Measurements from ENCODE around the gene MAPK6. TPM values are rescaled to one million over a fixed set of nuclear protein-coding genes. Genes with fewer than 3 reads are reported as not detected.

Gene MAPK6
- total and polyA plus RNA-seq, 9 of the 15 experiments (the other 6 are each of a cell fraction or from before 2014, with no cell fraction given), result 28.5 to 97.1 (median 74.0) TPM

GRCh38 chr15:52095597-52096262 lies 76.7 kb downstream of the MAPK6 start:
- no peaks in the 10 kb centered on the region for H4K20me1 ChIP-seq (replicated peaks; ENCODE audit: control insufficient read depth, insufficient read depth, low read length)
- no peaks in the 10 kb centered on the region for H3K36me3 ChIP-seq (ENCODE audit: control insufficient read depth, insufficient read depth, low read length)
- ChIA-PET POLR2A (interaction anchor here (1.8 kb wide), 1 partner anchor 13 kb away, joined by 5 read pairs; no protein-coding TSS in a partner anchor), CTCF (ENCODE audit: low intra/inter-chr PET ratio) (no interaction called here)
- no peaks in the 10 kb centered on the region; a peak in 2 of 5 replicates for H3K4me1 ChIP-seq (replicated peaks in 1 of 2; ENCODE audit: control insufficient read depth in 2 of 2, insufficient read depth in 2 of 2, low read length in 2 of 2)
- DNase-seq (ENCODE audit: extremely low read depth in 1 of 4, low spot score in 3 of 4) (no peak), FAIRE-seq (no peak), ATAC-seq (no peak)
- intact Hi-C loops (cut with micrococcal nuclease) (no loop called here), in situ Hi-C loops (cut with MboI) (no loop called here)
- H3K79me2 ChIP-seq (ENCODE audit: control insufficient read depth, insufficient read depth, low read length), result no peaks in the 10 kb centered on the region
- no TSS peak for BruUV-seq (replicated peaks)
- no peak overlapping the region for H3K4me2 ChIP-seq (ENCODE audit: insufficient read depth, low read length)
- no peaks in the 10 kb centered on the region for H3K9me3 ChIP-seq (replicated peaks; ENCODE audit: control insufficient read depth, insufficient read depth, low read depth, low read length)
- no peaks in the 10 kb centered on the region for H3K9me1 ChIP-seq (ENCODE audit: control insufficient read depth, insufficient read depth, low read length)
- H3K9ac ChIP-seq (ENCODE audit: insufficient read depth in 1 of 2, low read depth in 2 of 2, low read length in 2 of 2), result no peak overlapping the region
- H3K27ac ChIP-seq (ENCODE audit: extremely low read depth, low read depth, low read length), result no peak overlapping the region
- H3K4me3 ChIP-seq, result no peak overlapping the region
- 49% methylated on average over 4 of the region's 4 CpGs for WGBS (ENCODE audit: insufficient coverage, low coverage, missing lambda C conversion rate)
- H2AFZ ChIP-seq (ENCODE audit: low read depth, low read length), result no peak overlapping the region; the same call in 1 of the 2 replicates
- 0 out of 5 replicates have a peak, but pooled peaks cover 0 to 8% of the 10 kb centered on the region in 2 experiments for H3K27me3 ChIP-seq (ENCODE audit: control insufficient read depth in 2 of 2, insufficient read depth in 2 of 2, low read length in 2 of 2)
- TF ChIP-seq ZNF785 (CRISPR knock-in tag; IDR thresholded peaks at IDR 0.05) (no peak), PREB (CRISPR knock-in tag; IDR thresholded peaks at IDR 0.05) (no peak), MAFF (IDR thresholded peaks at IDR 0.05; ENCODE audit: low read length) (peak; percentile 68), ZNF644 (tag; IDR thresholded peaks at IDR 0.05; ENCODE audit: low read depth) (no peak), NFE2L1 (tag; IDR thresholded peaks at IDR 0.05; ENCODE audit: borderline replicate concordance, low read depth) (peak; percentile 66), RUNX1 (IDR thresholded peaks at IDR 0.05; ENCODE audit: low read depth) (no peak), PCBP1 (IDR thresholded peaks at IDR 0.05; ENCODE audit: low read depth, low read length, poor library complexity, severe bottlenecking) (no peak), ZBTB43 (CRISPR knock-in tag; IDR thresholded peaks at IDR 0.05) (no peak), CCAR2 (IDR thresholded peaks at IDR 0.05; ENCODE audit: low read depth, low read length) (no peak)
- TF ChIP-seq, protein P1, sequence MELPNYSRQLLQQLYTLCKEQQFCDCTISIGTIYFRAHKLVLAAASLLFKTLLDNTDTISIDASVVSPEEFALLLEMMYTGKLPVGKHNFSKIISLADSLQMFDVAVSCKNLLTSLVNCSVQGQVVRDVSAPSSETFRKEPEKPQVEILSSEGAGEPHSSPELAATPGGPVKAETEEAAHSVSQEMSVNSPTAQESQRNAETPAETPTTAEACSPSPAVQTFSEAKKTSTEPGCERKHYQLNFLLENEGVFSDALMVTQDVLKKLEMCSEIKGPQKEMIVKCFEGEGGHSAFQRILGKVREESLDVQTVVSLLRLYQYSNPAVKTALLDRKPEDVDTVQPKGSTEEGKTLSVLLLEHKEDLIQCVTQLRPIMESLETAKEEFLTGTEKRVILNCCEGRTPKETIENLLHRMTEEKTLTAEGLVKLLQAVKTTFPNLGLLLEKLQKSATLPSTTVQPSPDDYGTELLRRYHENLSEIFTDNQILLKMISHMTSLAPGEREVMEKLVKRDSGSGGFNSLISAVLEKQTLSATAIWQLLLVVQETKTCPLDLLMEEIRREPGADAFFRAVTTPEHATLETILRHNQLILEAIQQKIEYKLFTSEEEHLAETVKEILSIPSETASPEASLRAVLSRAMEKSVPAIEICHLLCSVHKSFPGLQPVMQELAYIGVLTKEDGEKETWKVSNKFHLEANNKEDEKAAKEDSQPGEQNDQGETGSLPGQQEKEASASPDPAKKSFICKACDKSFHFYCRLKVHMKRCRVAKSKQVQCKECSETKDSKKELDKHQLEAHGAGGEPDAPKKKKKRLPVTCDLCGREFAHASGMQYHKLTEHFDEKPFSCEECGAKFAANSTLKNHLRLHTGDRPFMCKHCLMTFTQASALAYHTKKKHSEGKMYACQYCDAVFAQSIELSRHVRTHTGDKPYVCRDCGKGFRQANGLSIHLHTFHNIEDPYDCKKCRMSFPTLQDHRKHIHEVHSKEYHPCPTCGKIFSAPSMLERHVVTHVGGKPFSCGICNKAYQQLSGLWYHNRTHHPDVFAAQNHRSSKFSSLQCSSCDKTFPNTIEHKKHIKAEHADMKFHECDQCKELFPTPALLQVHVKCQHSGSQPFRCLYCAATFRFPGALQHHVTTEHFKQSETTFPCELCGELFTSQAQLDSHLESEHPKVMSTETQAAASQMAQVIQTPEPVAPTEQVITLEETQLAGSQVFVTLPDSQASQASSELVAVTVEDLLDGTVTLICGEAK (IDR thresholded peaks at IDR 0.05), result peak; percentile 49; the same call in 1 of the 2 replicates
- TF ChIP-seq, protein P1 (CRISPR knock-in tag; IDR thresholded peaks at IDR 0.05), result no peak

Data from K562 (cell line).